Measurements from ENCODE around the gene FBXL17. TPM values are rescaled to one million over a fixed set of nuclear protein-coding genes. Genes with fewer than 3 reads are reported as not detected.

FBXL17 gene
- total and polyA plus RNA-seq, 2 donors (not counting 1 experiment from before 2014, with no cell fraction given), result 7.3 to 40.3 TPM

DNA sequence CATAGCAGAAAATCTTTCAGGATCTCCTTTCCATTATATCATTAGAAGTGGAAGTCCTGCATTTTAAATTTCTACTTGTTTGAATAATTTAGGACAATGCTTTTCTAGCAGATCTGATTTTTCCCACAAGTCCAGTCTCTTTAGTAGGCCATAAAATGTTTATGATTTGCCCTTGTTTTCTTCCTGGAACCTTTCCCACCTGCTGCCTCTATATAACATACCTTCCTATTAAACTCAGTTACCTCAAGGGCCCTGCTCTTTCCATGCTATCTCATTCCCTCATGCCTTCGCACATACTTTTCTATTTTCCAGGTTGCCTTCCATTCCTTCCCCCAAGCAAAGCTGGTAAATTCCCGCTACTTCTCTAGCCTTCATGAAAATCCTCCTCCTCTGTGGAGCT lies 524.1 kb downstream of the FBXL17 start:
- Histone ChIP-seq H2AFZ (ENCODE audit: insufficient read depth, low read depth, low read length, poor library complexity, severe bottlenecking) (no peak overlapping the region), H3K9me3 (ENCODE audit: control extremely low read depth in 1 of 3, control insufficient read depth in 2 of 3, insufficient read depth in 1 of 3, low read length in 2 of 3) (no peaks in the 10 kb centered on the region), H3K36me3 (replicated peaks in 1 of 2; ENCODE audit: control extremely low read depth in 1 of 2, control insufficient read depth in 1 of 2, extremely low read depth in 1 of 2, insufficient read depth in 2 of 2, low read length in 1 of 2) (peaks cover 0 to 5% of the 10 kb centered on the region in 2 experiments), H3K27me3 (replicated peaks in 1 of 4; ENCODE audit: control extremely low read depth in 1 of 4, control insufficient read depth in 3 of 4, insufficient read depth in 4 of 4, low read length in 3 of 4) (no peaks in the 10 kb centered on the region), H3K4me1 (ENCODE audit: control insufficient read depth in 2 of 2, insufficient read depth in 2 of 2, low read length in 2 of 2) (no peaks in the 10 kb centered on the region), H3K4me2 (replicated peaks; ENCODE audit: low read depth, low read length, poor library complexity, severe bottlenecking) (no peak overlapping the region), H4K20me1 (ENCODE audit: control insufficient read depth, insufficient read depth, low read length, poor library complexity, severe bottlenecking) (no peaks in the 10 kb centered on the region), H3K79me2 (ENCODE audit: control insufficient read depth, insufficient read depth, low read length) (no peaks in the 10 kb centered on the region), H3K9ac (ENCODE audit: low read length) (no peak overlapping the region), H3K4me3 (ENCODE audit: control extremely low read depth in 1 of 5, extremely low read depth in 1 of 5, insufficient read depth in 1 of 5, low read depth in 2 of 5, low read length in 4 of 5) (no peak overlapping the region), H3K27ac (ENCODE audit: low read length in 2 of 2) (no peak overlapping the region)
- Mint-ChIP-seq H3K4me1 (no peaks in the 10 kb centered on the region), H3K27me3 (no peaks in the 10 kb centered on the region), H3K4me3 (no peak overlapping the region), H3K27ac (no peak overlapping the region), H3K9me3 (ENCODE audit: insufficient read depth) (no peaks in the 10 kb centered on the region)
- WGBS (ENCODE audit: insufficient coverage), result 100% methylated on average over 2 of the region's 2 CpGs
- no peak for ATAC-seq (ENCODE audit: low read depth)
- ChIA-PET POLR2A (no interaction called here), CTCF (no interaction called here)
- no peak for TF ChIP-seq EZH2 (IDR thresholded peaks at IDR 0.05; ENCODE audit: borderline replicate concordance, insufficient read depth, low read depth, low read length, poor library complexity, severe bottlenecking)
- no peak for TF ChIP-seq CTCF (IDR thresholded peaks at IDR 0.05)
- intact Hi-C loops (cut with micrococcal nuclease), result no loop called here
- no peak for DNase-seq

- no peaks in the 10 kb centered on the region for H3K9me3 Mint-ChIP-seq (ENCODE audit: insufficient read depth)
- Histone ChIP-seq H3K36me3 (replicated peaks in 1 of 2; ENCODE audit: control extremely low read depth in 1 of 2, control insufficient read depth in 1 of 2, extremely low read depth in 1 of 2, insufficient read depth in 2 of 2, low read length in 1 of 2) (no peaks in the 10 kb centered on the region), H3K79me2 (ENCODE audit: control insufficient read depth, insufficient read depth, low read length) (no peaks in the 10 kb centered on the region), H3K4me3 (ENCODE audit: control extremely low read depth in 1 of 5, extremely low read depth in 1 of 5, insufficient read depth in 1 of 5, low read depth in 2 of 5, low read length in 4 of 5) (no peak overlapping the region), H3K9ac (ENCODE audit: low read length) (no peak overlapping the region), H3K9me3 (ENCODE audit: control extremely low read depth in 1 of 3, control insufficient read depth in 2 of 3, insufficient read depth in 1 of 3, low read length in 2 of 3) (no peaks in the 10 kb centered on the region), H3K27me3 (replicated peaks in 1 of 4; ENCODE audit: control extremely low read depth in 1 of 4, control insufficient read depth in 3 of 4, insufficient read depth in 4 of 4, low read length in 3 of 4) (no peaks in the 10 kb centered on the region), H3K4me2 (replicated peaks; ENCODE audit: low read depth, low read length, poor library complexity, severe bottlenecking) (no peak overlapping the region), H3K27ac (ENCODE audit: low read length in 2 of 2) (no peak overlapping the region), H3K4me1 (ENCODE audit: control insufficient read depth in 2 of 2, insufficient read depth in 2 of 2, low read length in 2 of 2) (no peaks in the 10 kb centered on the region), H4K20me1 (ENCODE audit: control insufficient read depth, insufficient read depth, low read length, poor library complexity, severe bottlenecking) (no peaks in the 10 kb centered on the region), H2AFZ (ENCODE audit: insufficient read depth, low read depth, low read length, poor library complexity, severe bottlenecking) (no peak overlapping the region)
- no peak overlapping the region for H3K4me3 Mint-ChIP-seq
- ATAC-seq (ENCODE audit: low read depth), result no peak
- TF ChIP-seq EZH2 (IDR thresholded peaks at IDR 0.05; ENCODE audit: borderline replicate concordance, insufficient read depth, low read depth, low read length, poor library complexity, severe bottlenecking) (no peak), CTCF (IDR thresholded peaks at IDR 0.05) (no peak)
- no peaks in the 10 kb centered on the region for H3K4me1 Mint-ChIP-seq
- intact Hi-C loops (cut with micrococcal nuclease), result no loop called here
- DNase-seq, result no peak
- no peak overlapping the region for H3K27ac Mint-ChIP-seq
- CTCF ChIA-PET, result no interaction called here
- H3K27me3 Mint-ChIP-seq, result no peaks in the 10 kb centered on the region
- POLR2A ChIA-PET, result no interaction called here
- WGBS (ENCODE audit: insufficient coverage), result 83% methylated on average over 1 of the region's 2 CpGs
These were observed 526.7 kb downstream of the FBXL17 start for GRCh38 chr5:107855171-107855570.
